Stomach (tissue), 9 donors: ENCODE measurements around the gene ERC1. TPM values are rescaled to one million over a fixed set of nuclear protein-coding genes. Genes with fewer than 3 reads are reported as not detected.
"Not testable (repeated sequence)": the region's sequence is repeated elsewhere in the genome, so short reads cannot be mapped to it uniquely, and the experiment has no call there.

Experiments used
- DNase-seq, 2 donors: peaks; one replicate each; pipeline versions ENCODE4 v3.0.0 to v3.0.0-alpha.2; 2013 to 2019
- H3K27ac ChIP-seq, 5 donors: fragments of 200-600 bp in 4 of 5; sonication (generic) in 4 of 5; one replicate each; pipeline ENCODE4 v1.5.1; 2013 to 2019; ENCODE audit warnings: mild to moderate bottlenecking in 1 of 5, moderate library complexity in 1 of 5
- H3K27me3 ChIP-seq, 3 donors: fragments of 200-600 bp; sonication (generic); one replicate each; pipeline ENCODE4 v1.5.1; 2017 to 2019; ENCODE audit warnings: mixed run types in 1 of 3
- H3K36me3 ChIP-seq, 4 donors: fragments of 200-600 bp; sonication (generic); 1 replicate in 3 of 4; 2 replicates in 1 of 4; pipeline ENCODE4 v1.5.1; 2016 to 2019
- H3K4me1 ChIP-seq, 4 donors: fragments of 200-600 bp; sonication (generic); one replicate each; pipeline ENCODE4 v1.5.1; 2016 to 2019
- H3K4me3 ChIP-seq, 4 donors: fragments of 200-600 bp; sonication (generic) in 3 of 4; one replicate each; pipeline ENCODE4 v1.5.1; 2016 to 2019; ENCODE audit warnings: mild to moderate bottlenecking in 1 of 4
- H3K9me3 ChIP-seq, 4 donors: fragments of 200-600 bp; sonication (generic); one replicate each; pipeline ENCODE4 v1.5.1; 2016 to 2019
- CTCF ChIP-seq, 7 experiments: fragments of 450-650 bp in 4 of 7; fragments of 200-600 bp in 3 of 7; sonication (generic) in 3 of 7; IDR thresholded peaks; one replicate each; pipeline ENCODE4 v1.5.1; 2016 to 2019; ENCODE audit warnings: antibody characterized with exemption in 7 of 7, control low read depth in 2 of 7, mild to moderate bottlenecking in 1 of 7
- EP300 ChIP-seq: sonication (generic); formaldehyde crosslinking; IDR thresholded peaks from one replicate; pipeline ENCODE4 v1.6.1; 2017; ENCODE audit warnings: antibody characterized with exemption
- POLR2A ChIP-seq, 4 donors: fragments of 450-650 bp; IDR thresholded peaks; one replicate each; pipeline ENCODE4 v1.6.1; 2016; ENCODE audit warnings: antibody characterized with exemption in 4 of 4, control low read depth in 2 of 4, mild to moderate bottlenecking in 1 of 4, moderate library complexity in 1 of 4
- POLR2AphosphoS5 ChIP-seq, 3 donors: sonication (generic); formaldehyde crosslinking; IDR thresholded peaks; one replicate each; pipeline ENCODE4 v1.6.1; 2016; ENCODE audit warnings: antibody characterized with exemption in 3 of 3
- WGBS, 5 donors: extraction: QIAGEN DNeasy Blood & Tissue Kit in 3 of 5; methylation state at CpG; one replicate each; pipeline versions ENCODE4 v1.1.5 to v1.1.7; 2013 to 2018; 5-methylcytosine and 5-hydroxymethylcytosine counted together
- intact Hi-C: fragments of 100-400 bp; cut with DNase I; formaldehyde crosslinking; loops from one replicate; pipeline ENCODE4 v1.15.1; 2023; ENCODE audit warnings: low total_unique reads
- polyA plus RNA-seq, 3 donors: library from polyadenylated mRNA; stranded (reverse); fragments of 200-250 nt; gene quantifications; one replicate each; pipeline ENCODE4 v1.2.3, GENCODE V29; 2013
- total RNA-seq, 5 donors: library from RNA; depleted of rRNA; stranded (reverse); fragments of >200 nt; gene quantifications; one replicate each; pipeline versions ENCODE4 v1.1.0 to v1.2.3, GENCODE V29; 2014 to 2016
- donor health status: healthy with polysubstance abuse.
- donor health status: Bipolar disorder and iron deficiency.
- donor health status: healthy.

ERC1 gene
- total and polyA plus RNA-seq, 8 donors: 3.8 to 69.4 (median 51.6) TPM

- intact Hi-C loops: no loop called here
- no peaks in the 10 kb centered on the region for H3K4me1 ChIP-seq
- no peaks in the 10 kb centered on the region for H3K9me3 ChIP-seq
- H3K27me3 ChIP-seq: no peaks in the 10 kb centered on the region
- no peak overlapping the region for H3K4me3 ChIP-seq
- TF ChIP-seq POLR2A (IDR thresholded peaks at IDR 0.05) (no peak), POLR2AphosphoS5 (IDR thresholded peaks at IDR 0.05) (no peak)
- no peak overlapping the region for H3K27ac ChIP-seq
- no peak for DNase-seq
- WGBS, 5 donors: 95 to 99% (median 98%) methylated on average over 4 of the region's 4 CpGs
- H3K36me3 ChIP-seq: peaks cover 0 to 8% (median 2%) of the 10 kb centered on the region in 4 donors
Observed at GRCh38 chr12:1138691-1139090, 147.7 kb downstream of the ERC1 start.

- intact Hi-C loops, H3K27ac ChIP-seq, H3K9me3 ChIP-seq, H3K4me1 ChIP-seq, H3K27me3 ChIP-seq, H3K4me3 ChIP-seq, DNase-seq: not testable (repeated sequence)
- H3K36me3 ChIP-seq: peaks cover 0 to 13% (median 5%) of the 10 kb centered on the region in 4 donors
- 96 to 100% (median 100%) methylated on average over 3 to 4 of the region's 4 CpGs for WGBS, 5 donors
Observed at GRCh38 chr12:1146758-1147157, 155.7 kb downstream of the ERC1 start.

- no peak for TF ChIP-seq CTCF (IDR thresholded peaks at IDR 0.05)
- TF ChIP-seq POLR2A (IDR thresholded peaks at IDR 0.05): no peak
- TF ChIP-seq POLR2AphosphoS5 (IDR thresholded peaks at IDR 0.05): no peak
- no peak for TF ChIP-seq EP300
- Histone ChIP-seq H3K27ac (no peak overlapping the region), H3K4me3 (no peak overlapping the region), H3K27me3 (no peaks in the 10 kb centered on the region), H3K4me1 (no peaks in the 10 kb centered on the region), H3K36me3 (peaks cover 0 to 17% (median 6%) of the 10 kb centered on the region in 4 donors), H3K9me3 (no peaks in the 10 kb centered on the region)
- no peak for DNase-seq
- WGBS, 5 donors: 92 to 99% (median 96%) methylated on average over 2 of the region's 2 CpGs
- intact Hi-C loops: no loop called here
Observed at GRCh38 chr12:1147821-1148220, 156.8 kb downstream of the ERC1 start.

GRCh38 chr12:1157046-1157445 is 166.0 kb downstream of the ERC1 start:
- 75 to 94% (median 83%) methylated on average over 3 of the region's 3 CpGs for WGBS, 5 donors
- Histone ChIP-seq H3K36me3 (peaks cover 0 to 9% (median 6%) of the 10 kb centered on the region in 4 donors), H3K27me3 (no peaks in the 10 kb centered on the region), H3K4me3 (no peak overlapping the region), H3K27ac (no peak overlapping the region), H3K4me1 (no peaks in the 10 kb centered on the region), H3K9me3 (no peaks in the 10 kb centered on the region)
- no peak for DNase-seq
- intact Hi-C loops: no loop called here
- TF ChIP-seq POLR2A (IDR thresholded peaks at IDR 0.05) (no peak), EP300 (no peak), CTCF (IDR thresholded peaks at IDR 0.05) (no peak), POLR2AphosphoS5 (IDR thresholded peaks at IDR 0.05) (no peak)

GRCh38 chr12:1161197-1161596 is 170.2 kb downstream of the ERC1 start:
- no peaks in the 10 kb centered on the region for H3K36me3 ChIP-seq
- intact Hi-C loops: no loop called here
- H3K9me3 ChIP-seq: no peaks in the 10 kb centered on the region
- H3K27ac ChIP-seq: no peak overlapping the region
- 80 to 98% (median 91%) methylated on average over 9 of the region's 9 CpGs for WGBS, 5 donors
- no peaks in the 10 kb centered on the region for H3K4me1 ChIP-seq
- H3K27me3 ChIP-seq: no peaks in the 10 kb centered on the region
- no peak overlapping the region for H3K4me3 ChIP-seq
- DNase-seq: no peak
- TF ChIP-seq POLR2AphosphoS5 (IDR thresholded peaks at IDR 0.05) (no peak), POLR2A (IDR thresholded peaks at IDR 0.05) (no peak), CTCF (IDR thresholded peaks at IDR 0.05) (no peak), EP300 (no peak)
